PC-9 (cell line): ENCODE results near the gene CHMP2A. TPM values are rescaled to one million over a fixed set of nuclear protein-coding genes. Genes with fewer than 3 reads are reported as not detected.

Experiments
- BruUV-seq: library from RNA; stranded (reverse); fragments of 400-500 nt; replicated peaks from 2 replicates; lab custom pipeline; 2021; lab: Mats Ljungman, UMichigan
- CTCF ChIA-PET: fragments of 300-600 bp; sonication (Branson Sonifier 250); formaldehyde crosslinking; loops from one replicate; lab custom pipeline; 2022; ENCODE audit warnings: antibody characterized with exemption; lab: Charles Lee
- POLR2A ChIA-PET: fragments of 300-600 bp; sonication (Branson Sonifier 250); formaldehyde crosslinking; loops from one replicate; lab custom pipeline; 2022; ENCODE audit warnings: antibody characterized with exemption; ENCODE audit not compliant: unreplicated experiment; lab: Charles Lee
- DNase-seq, 2 experiments: peaks; one replicate each; pipeline versions ENCODE4 v3.0.0 to v3.0.0-alpha.2; 2015 to 2022; ENCODE audit warnings: mixed read lengths in 1 of 2
- H2AFZ ChIP-seq: fragments of 200-600 bp; sonication (generic); 2 replicates; pipeline ENCODE4 v1.8.1; 2017; ENCODE audit warnings: antibody characterized with exemption
- H3F3A ChIP-seq: fragments of 200-600 bp; sonication (generic); 2 replicates; pipeline ENCODE4 v1.8.1; 2017; ENCODE audit warnings: antibody characterized with exemption, mild to moderate bottlenecking, low read depth; ENCODE audit not compliant: insufficient read depth
- H3K27ac ChIP-seq: fragments of 200-600 bp; sonication (generic); 2 replicates; pipeline ENCODE4 v1.6.1; 2016; ENCODE audit warnings: mixed run types
- H3K27me3 ChIP-seq: fragments of 200-600 bp; sonication (generic); 2 replicates; pipeline ENCODE4 v1.6.1; 2016; ENCODE audit warnings: low read depth, mixed run types; ENCODE audit not compliant: insufficient read depth
- H3K36me3 ChIP-seq: fragments of 200-600 bp; sonication (generic); 2 replicates; pipeline ENCODE4 v1.6.1; 2016; ENCODE audit warnings: low read depth, mixed run types
- H3K4me1 ChIP-seq: fragments of 200-600 bp; sonication (generic); replicated peaks from 2 replicates; pipeline ENCODE4 v1.6.1; 2016; ENCODE audit warnings: mixed run types; ENCODE audit not compliant: insufficient read depth
- H3K4me2 ChIP-seq: fragments of 200-600 bp; sonication (generic); 2 replicates; pipeline ENCODE4 v1.6.1; 2017; ENCODE audit warnings: mixed run types
- H3K4me3 ChIP-seq: fragments of 200-600 bp; sonication (generic); 2 replicates; pipeline ENCODE4 v1.6.1; 2016; ENCODE audit warnings: mixed run types
- H3K79me2 ChIP-seq: fragments of 200-600 bp; sonication (generic); 2 replicates; pipeline ENCODE4 v1.6.1; 2017; ENCODE audit warnings: low read depth, mixed run types
- H3K9me2 ChIP-seq: fragments of 200-600 bp; sonication (generic); 2 replicates; pipeline ENCODE4 v1.8.1; 2017; ENCODE audit warnings: mild to moderate bottlenecking; ENCODE audit not compliant: insufficient read depth
- H3K9me3 ChIP-seq: fragments of 200-600 bp; sonication (generic); 2 replicates; pipeline ENCODE4 v1.8.1; 2016; ENCODE audit warnings: low read depth; ENCODE audit not compliant: insufficient read depth
- H4K20me1 ChIP-seq: fragments of 200-600 bp; sonication (generic); 2 replicates; pipeline ENCODE4 v1.8.1; 2017; ENCODE audit not compliant: insufficient read depth
- CTCF ChIP-seq: fragments of 200-600 bp; sonication (generic); conservative IDR thresholded peaks from 2 replicates; pipeline ENCODE4 v1.6.1; 2017; ENCODE audit warnings: mixed run types, antibody characterized with exemption, mild to moderate bottlenecking, moderate library complexity
- EZH2 ChIP-seq: fragments of 200-600 bp; sonication (generic); IDR thresholded peaks from 2 replicates; pipeline ENCODE4 v1.8.0; 2017; ENCODE audit warnings: antibody characterized with exemption, low read depth
- intact Hi-C: fragments of 100-400 bp; cut with micrococcal nuclease; formaldehyde crosslinking; loops from one replicate; pipeline ENCODE4 v1.10.0; 2022; ENCODE audit not compliant: unreplicated experiment
- total RNA-seq: library from RNA; stranded (reverse); gene quantifications from 2 replicates; pipeline ENCODE4 v1.2.3, GENCODE V29; 2021

The CHMP2A gene
- total RNA-seq, 1 experiment from 2014 or later, result 149 TPM

- Histone ChIP-seq H3K4me3 (no peak overlapping the region), H3F3A (no peaks in the 10 kb centered on the region), H3K4me2 (no peak overlapping the region), H3K4me1 (no peaks in the 10 kb centered on the region), H3K27me3 (no peaks in the 10 kb centered on the region), H4K20me1 (no peaks in the 10 kb centered on the region), H3K9me2 (no peaks in the 10 kb centered on the region), H3K36me3 (no peaks in the 10 kb centered on the region), H3K27ac (no peak overlapping the region), H3K9me3 (no peaks in the 10 kb centered on the region), H2AFZ (no peak overlapping the region), H3K79me2 (no peaks in the 10 kb centered on the region)
- intact Hi-C loops, result no loop called here
- no peak for TF ChIP-seq EZH2
- BruUV-seq, result no TSS peak
- DNase-seq, result no peak
- ChIA-PET CTCF (no interaction called here), POLR2A (no interaction called here)
Observed at GRCh38 chr19:58566989-58567388, 12.1 kb upstream of the CHMP2A start.

GRCh38 chr19:58563823-58564222, 8.9 kb upstream of the CHMP2A start:
- H3K9me2 ChIP-seq, result no peaks in the 10 kb centered on the region
- no peak overlapping the region for H3K27ac ChIP-seq
- intact Hi-C loops, result no loop called here
- no peaks in the 10 kb centered on the region for H3F3A ChIP-seq
- no peaks in the 10 kb centered on the region for H4K20me1 ChIP-seq
- H3K27me3 ChIP-seq, result no peaks in the 10 kb centered on the region
- H3K9me3 ChIP-seq, result no peaks in the 10 kb centered on the region
- no peaks in the 10 kb centered on the region for H3K36me3 ChIP-seq
- no TSS peak for BruUV-seq
- POLR2A ChIA-PET, result no interaction called here
- H3K79me2 ChIP-seq, result no peaks in the 10 kb centered on the region
- H3K4me1 ChIP-seq, result no peaks in the 10 kb centered on the region
- no peak overlapping the region for H3K4me3 ChIP-seq
- H3K4me2 ChIP-seq, result no peak overlapping the region
- no peak for DNase-seq
- TF ChIP-seq CTCF (no peak), EZH2 (no peak)
- CTCF ChIA-PET, result no interaction called here
- H2AFZ ChIP-seq, result no peak overlapping the region

GRCh38 chr19:58563034-58563573, 8.2 kb upstream of the CHMP2A start:
- no peak for TF ChIP-seq EZH2
- no peaks in the 10 kb centered on the region for H3K4me1 ChIP-seq
- no peaks in the 10 kb centered on the region for H3K9me2 ChIP-seq
- no peak for DNase-seq
- no peaks in the 10 kb centered on the region for H3F3A ChIP-seq
- BruUV-seq, result no TSS peak
- H3K27me3 ChIP-seq, result no peaks in the 10 kb centered on the region
- intact Hi-C loops, result no loop called here
- no peaks in the 10 kb centered on the region for H3K9me3 ChIP-seq
- H3K4me2 ChIP-seq, result no peak overlapping the region
- ChIA-PET CTCF (no interaction called here), POLR2A (no interaction called here)
- H3K79me2 ChIP-seq, result no peaks in the 10 kb centered on the region
- no peak overlapping the region for H3K27ac ChIP-seq
- H4K20me1 ChIP-seq, result no peaks in the 10 kb centered on the region
- H3K4me3 ChIP-seq, result no peak overlapping the region
- H3K36me3 ChIP-seq, result no peaks in the 10 kb centered on the region
- H2AFZ ChIP-seq, result no peak overlapping the region

- no peaks in the 10 kb centered on the region for H3F3A ChIP-seq
- POLR2A ChIA-PET, result no interaction called here
- H3K27me3 ChIP-seq, result no peaks in the 10 kb centered on the region
- no peaks in the 10 kb centered on the region for H3K9me2 ChIP-seq
- no peaks in the 10 kb centered on the region for H3K79me2 ChIP-seq
- BruUV-seq, result no TSS peak
- no peak overlapping the region for H3K4me2 ChIP-seq
- intact Hi-C loops, result no loop called here
- no peak overlapping the region for H2AFZ ChIP-seq
- no peaks in the 10 kb centered on the region for H3K9me3 ChIP-seq
- H3K36me3 ChIP-seq, result no peaks in the 10 kb centered on the region
- H3K4me3 ChIP-seq, result no peak overlapping the region
- CTCF ChIA-PET, result no interaction called here
- TF ChIP-seq CTCF, result no peak
- TF ChIP-seq EZH2, result no peak
- no peak overlapping the region for H3K27ac ChIP-seq
- H3K4me1 ChIP-seq, result no peaks in the 10 kb centered on the region
- no peaks in the 10 kb centered on the region for H4K20me1 ChIP-seq
- DNase-seq, result no peak
Observed at GRCh38 chr19:58562122-58563033, 7.5 kb upstream of the CHMP2A start.
